NCI-H1694 treated with DMSO at 0.1 percent for 48 hours (cell line): Measurements from ENCODE around the gene ETV2.
"Not testable (repeated sequence)": the region's sequence is repeated elsewhere in the genome, so short reads cannot be mapped to it uniquely, and the experiment has no call there.

Source experiments
- DNase-seq: peaks from one replicate; lab custom pipeline; 2025; lab: John Stamatoyannopoulos, UW

Gene ETV2

GRCh38 chr19:35641515-35642151 is at the start of gene ETV2:
Gene ETV2 (plus strand): TSS chr19:35641745. CDS start chr19:35642461, 716 bp downstream.
- no peak for DNase-seq

GRCh38 chr19:35592226-35592625 is 49.3 kb upstream of the ETV2 start:
- DNase-seq, result peak; percentile 58

GRCh38 chr19:35595026-35595425 is 46.5 kb upstream of the ETV2 start:
- not testable (repeated sequence) for DNase-seq

- DNase-seq, result no peak
Observed at GRCh38 chr19:35595928-35596327, 45.6 kb upstream of the ETV2 start.

GRCh38 chr19:35596366-35596999 is 45.1 kb upstream of the ETV2 start:
- DNase-seq, result no peak

GRCh38 chr19:35601971-35602370 is 39.6 kb upstream of the ETV2 start:
- DNase-seq, result no peak

- DNase-seq, result not testable (repeated sequence)
Observed at GRCh38 chr19:35604436-35604835, 37.1 kb upstream of the ETV2 start.

GRCh38 chr19:35607170-35607569 is 34.4 kb upstream of the ETV2 start:
- DNase-seq, result not testable (repeated sequence)

- DNase-seq, result no peak
Observed at GRCh38 chr19:35607661-35608060, 33.9 kb upstream of the ETV2 start.

GRCh38 chr19:35608251-35608650 is 33.3 kb upstream of the ETV2 start:
- DNase-seq, result no peak

- DNase-seq, result no peak
Observed at GRCh38 chr19:35609851-35610353, 31.6 kb upstream of the ETV2 start.

GRCh38 chr19:35612224-35612558 is 29.4 kb upstream of the ETV2 start:
- DNase-seq, result no peak

- peak; percentile 78 for DNase-seq
Observed at GRCh38 chr19:35612559-35613321, 28.8 kb upstream of the ETV2 start, which contains the start of gene HAUS5. Gene HAUS5 (plus strand): TSS chr19:35612735. CDS start chr19:35612795, 60 bp downstream.

GRCh38 chr19:35613574-35613973 is 28.0 kb upstream of the ETV2 start:
- DNase-seq, result no peak

- DNase-seq, result no peak
Observed at GRCh38 chr19:35615036-35615435, 26.5 kb upstream of the ETV2 start.

GRCh38 chr19:35618857-35619256 is 22.7 kb upstream of the ETV2 start:
- no peak for DNase-seq

- no peak for DNase-seq
Observed at GRCh38 chr19:35619290-35619923, 22.1 kb upstream of the ETV2 start.

- DNase-seq, result no peak
Observed at GRCh38 chr19:35620001-35620400, 21.5 kb upstream of the ETV2 start.

GRCh38 chr19:35621708-35622107 is 19.8 kb upstream of the ETV2 start:
- DNase-seq, result no peak

- DNase-seq, result no peak
Observed at GRCh38 chr19:35622750-35623149, 18.8 kb upstream of the ETV2 start.

GRCh38 chr19:35623327-35624010 is 18.1 kb upstream of the ETV2 start:
- no peak for DNase-seq

- DNase-seq, result no peak
Observed at GRCh38 chr19:35628264-35628564, 13.3 kb upstream of the ETV2 start.
